Stomach smooth muscle (tissue), 2 donors: ENCODE results near the gene SLC16A9.
"Not testable (repeated sequence)": the region's sequence is repeated elsewhere in the genome, so short reads cannot be mapped to it uniquely, and the experiment has no call there.

Experiments used
- H3K27ac ChIP-seq: one replicate; pipeline ENCODE4 v1.7.0; 2013; ENCODE audit warnings: mild to moderate bottlenecking, low read length, inconsistent platforms
- H3K27me3 ChIP-seq, 2 donors: one replicate each; pipeline ENCODE4 v1.7.0; 2013; ENCODE audit warnings: low read length in 2 of 2; ENCODE audit not compliant: insufficient read depth in 2 of 2, control insufficient read depth in 1 of 2
- H3K36me3 ChIP-seq, 2 donors: one replicate each; pipeline ENCODE4 v1.7.0; 2013; ENCODE audit warnings: low read length in 2 of 2; ENCODE audit not compliant: control insufficient read depth in 2 of 2, insufficient read depth in 2 of 2
- H3K4me1 ChIP-seq: one replicate; pipeline ENCODE4 v1.7.0; 2013; ENCODE audit warnings: low read length; ENCODE audit not compliant: control insufficient read depth, insufficient read depth
- H3K4me3 ChIP-seq, 2 donors: one replicate each; pipeline ENCODE4 v1.7.0; 2013; ENCODE audit warnings: low read length in 2 of 2
- H3K9ac ChIP-seq, 2 donors: one replicate each; pipeline ENCODE4 v1.7.0; 2013; ENCODE audit warnings: low read length in 2 of 2, mild to moderate bottlenecking in 1 of 2
- H3K9me3 ChIP-seq, 2 donors: one replicate each; pipeline ENCODE4 v1.7.0; 2013; ENCODE audit warnings: low read length in 2 of 2; ENCODE audit not compliant: control insufficient read depth in 2 of 2
- donor health status: healthy.
- donor health status: Pancreatic carcinoma.

The SLC16A9 gene

DNA sequence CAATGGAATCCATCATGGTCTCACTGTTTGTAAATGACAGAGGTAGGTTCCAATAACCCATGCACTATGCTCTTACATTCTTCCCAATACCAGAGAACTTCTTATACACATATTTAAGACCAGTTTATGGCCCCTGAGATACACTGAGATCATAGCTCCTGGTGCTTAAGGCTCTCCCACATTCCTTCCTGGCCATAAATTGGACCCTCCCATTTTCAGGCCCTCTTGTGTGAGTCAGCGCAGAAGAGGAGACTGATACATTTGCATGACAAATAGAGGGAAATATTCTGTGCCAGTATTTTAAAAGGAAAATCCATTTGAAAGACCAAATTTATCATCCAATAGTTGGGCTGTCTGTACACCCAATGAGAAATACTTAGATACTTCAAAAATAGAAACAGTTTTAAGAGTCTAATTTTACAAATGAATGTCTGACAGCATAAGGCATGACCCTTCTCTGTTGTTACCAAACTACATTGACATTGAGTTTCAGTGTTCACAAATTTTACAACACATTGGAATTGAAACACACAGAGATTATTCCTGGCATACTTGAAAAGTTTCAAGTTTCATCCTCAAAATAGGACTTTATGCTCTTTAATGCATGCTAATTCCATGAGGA, 35.3 kb downstream of the SLC16A9 start:
- Histone ChIP-seq H3K4me3 (no peak overlapping the region), H3K27ac (no peak overlapping the region), H3K27me3 (no peaks in the 10 kb centered on the region), H3K36me3 (no peaks in the 10 kb centered on the region), H3K4me1 (no peaks in the 10 kb centered on the region), H3K9me3 (no peaks in the 10 kb centered on the region), H3K9ac (no peak overlapping the region)

DNA sequence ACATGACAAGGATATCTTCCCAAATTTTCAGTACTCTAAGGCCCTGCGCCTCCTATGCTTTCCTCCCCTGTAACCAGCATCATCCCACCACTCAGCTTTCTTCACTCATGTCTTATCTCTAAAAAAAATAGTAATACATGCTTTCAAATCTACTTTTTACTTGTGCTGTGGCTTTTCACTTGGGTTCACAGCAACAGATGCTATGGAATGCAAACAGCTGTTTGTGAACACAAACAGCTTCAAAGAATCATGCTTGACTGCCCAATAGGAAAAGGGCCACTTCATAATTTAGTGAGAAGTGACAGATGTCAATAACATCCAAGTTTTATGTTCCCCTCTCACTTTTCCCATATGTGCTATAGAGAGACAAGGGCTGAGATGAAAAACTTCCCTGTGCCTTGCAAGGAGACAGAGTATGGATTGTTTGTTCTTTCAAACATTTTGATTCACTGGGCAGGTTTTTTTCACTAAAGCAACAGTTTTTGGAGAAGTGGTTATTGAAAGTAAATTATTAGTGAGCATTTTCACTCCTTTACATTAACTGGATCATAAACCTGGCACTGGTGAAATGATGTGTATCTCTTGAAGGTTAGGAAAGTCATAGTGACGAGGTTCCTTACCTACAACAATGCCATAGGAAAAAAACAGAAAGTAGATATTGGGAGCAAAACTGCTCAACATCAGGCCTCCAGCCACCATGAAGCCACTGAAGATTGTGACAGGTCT, 37.3 kb downstream of the SLC16A9 start:
- H3K36me3 ChIP-seq, result no peaks in the 10 kb centered on the region
- no peak overlapping the region for H3K9ac ChIP-seq
- H3K27me3 ChIP-seq, result no peaks in the 10 kb centered on the region
- H3K27ac ChIP-seq, result no peak overlapping the region
- H3K4me1 ChIP-seq, result no peaks in the 10 kb centered on the region
- H3K4me3 ChIP-seq, result no peak overlapping the region
- no peaks in the 10 kb centered on the region for H3K9me3 ChIP-seq

DNA sequence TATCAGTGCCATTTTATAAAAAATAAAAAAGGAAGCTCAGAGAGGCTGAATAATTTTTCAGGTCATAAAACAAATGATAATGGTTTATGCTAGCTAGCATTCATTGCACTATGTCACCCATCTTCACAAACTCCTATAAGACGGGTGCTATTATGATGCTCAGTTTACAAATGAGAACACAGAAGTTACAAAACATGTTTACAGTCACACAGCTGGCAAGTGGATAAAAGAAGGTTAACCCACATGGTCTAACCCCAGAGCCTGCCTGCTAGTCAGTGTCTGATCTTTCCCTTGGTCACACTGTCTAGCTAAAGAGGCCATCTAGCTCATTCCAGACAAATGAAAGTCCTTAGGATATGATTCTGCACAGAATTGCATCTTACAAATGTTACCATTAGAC, 39.4 kb downstream of the SLC16A9 start:
- H3K27me3 ChIP-seq, result no peaks in the 10 kb centered on the region
- H3K27ac ChIP-seq, result no peak overlapping the region
- H3K36me3 ChIP-seq, result no peaks in the 10 kb centered on the region

DNA sequence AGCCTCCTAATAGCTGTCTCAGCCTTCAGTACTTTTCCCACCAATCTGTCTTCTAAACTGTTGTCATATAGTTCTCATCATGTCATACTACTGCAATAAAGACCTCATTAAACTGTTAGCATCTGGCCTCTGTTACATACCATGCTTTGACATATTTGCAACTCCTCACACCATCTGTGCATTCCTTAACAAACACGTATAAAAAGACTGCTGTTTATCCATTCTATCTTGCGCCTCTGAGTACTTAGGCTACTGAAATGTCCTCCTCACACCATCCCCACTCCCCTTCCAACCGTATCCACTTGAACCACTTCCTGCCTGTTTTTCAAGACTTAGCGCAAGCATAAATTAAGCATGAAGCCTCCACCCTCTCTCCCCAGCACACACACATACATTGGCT, 41.6 kb downstream of the SLC16A9 start:
- Histone ChIP-seq H3K9me3 (no peaks in the 10 kb centered on the region), H3K27ac (no peak overlapping the region), H3K27me3 (no peaks in the 10 kb centered on the region), H3K4me1 (no peaks in the 10 kb centered on the region), H3K36me3 (no peaks in the 10 kb centered on the region), H3K4me3 (no peak overlapping the region), H3K9ac (no peak overlapping the region)

More for the DNA sequence above, 39.4 kb downstream of the SLC16A9 start:
- H3K9ac ChIP-seq, result no peak overlapping the region
- no peak overlapping the region for H3K4me3 ChIP-seq
- H3K9me3 ChIP-seq, result no peaks in the 10 kb centered on the region
- H3K4me1 ChIP-seq, result no peaks in the 10 kb centered on the region

DNA sequence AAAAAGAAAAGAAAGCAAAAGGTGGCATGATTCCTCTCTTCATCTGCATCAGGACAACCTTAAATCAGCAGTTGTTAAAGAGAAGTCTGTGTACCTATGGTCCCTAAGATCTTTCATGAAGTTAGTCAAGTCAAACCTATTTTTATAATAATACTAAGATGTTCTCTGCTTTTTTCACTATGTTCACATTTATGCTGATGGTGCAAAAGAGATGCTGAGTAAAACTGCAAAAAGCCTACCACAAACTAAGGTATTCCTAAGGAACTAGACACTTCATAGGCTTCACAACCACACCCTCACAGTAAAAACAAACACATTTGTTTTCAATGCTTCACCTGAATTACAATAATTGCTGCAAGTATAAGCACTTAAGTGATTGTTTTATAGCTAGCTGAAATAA, 43.3 kb downstream of the SLC16A9 start:
- no peaks in the 10 kb centered on the region for H3K27me3 ChIP-seq
- no peaks in the 10 kb centered on the region for H3K9me3 ChIP-seq
- H3K27ac ChIP-seq, result no peak overlapping the region
- H3K9ac ChIP-seq, result no peak overlapping the region
- no peaks in the 10 kb centered on the region for H3K4me1 ChIP-seq
- no peak overlapping the region for H3K4me3 ChIP-seq
- no peaks in the 10 kb centered on the region for H3K36me3 ChIP-seq

DNA sequence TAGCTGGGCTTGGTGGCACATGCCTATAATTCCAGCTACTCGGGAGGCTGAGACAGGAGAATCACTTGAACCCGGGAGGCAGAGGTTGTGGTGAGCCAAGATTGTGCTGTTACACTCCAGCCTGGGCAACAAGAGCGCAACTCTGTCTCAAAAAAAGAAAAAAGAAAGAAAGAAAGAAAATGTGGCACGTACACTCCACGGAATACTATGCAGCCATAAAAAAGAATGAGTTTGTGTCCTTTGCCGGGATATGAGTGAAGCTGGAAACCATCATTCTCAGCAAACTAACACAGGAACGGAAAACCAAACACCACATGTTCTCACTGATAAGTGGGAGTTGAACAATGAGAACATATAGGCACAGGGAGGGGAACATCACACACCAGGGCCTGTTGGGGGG, 46.4 kb downstream of the SLC16A9 start:
- not testable (repeated sequence) for H3K9ac ChIP-seq, H3K4me1 ChIP-seq, H3K4me3 ChIP-seq, H3K27me3 ChIP-seq, H3K9me3 ChIP-seq, H3K36me3 ChIP-seq, H3K27ac ChIP-seq

DNA sequence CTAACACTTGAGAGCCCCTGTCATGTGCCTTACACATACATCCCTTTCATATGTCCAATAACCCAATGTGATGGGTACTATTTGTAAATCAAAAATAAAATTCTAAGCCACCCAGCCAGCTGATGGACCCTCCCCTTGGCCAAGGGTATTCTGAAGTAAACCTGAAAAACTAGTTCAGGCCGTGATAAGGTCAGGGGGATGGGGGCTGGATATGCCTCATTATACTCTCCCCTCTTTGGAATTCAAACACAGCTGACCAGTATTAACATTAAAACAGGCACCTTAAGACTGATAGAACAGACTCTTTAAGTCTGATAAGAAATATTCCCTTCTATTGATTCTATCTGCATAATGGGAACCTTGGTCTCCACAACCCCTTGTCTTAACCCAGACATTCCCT, 51.9 kb downstream of the SLC16A9 start:
- no peaks in the 10 kb centered on the region for H3K27me3 ChIP-seq
- no peaks in the 10 kb centered on the region for H3K36me3 ChIP-seq
- H3K9me3 ChIP-seq, result no peaks in the 10 kb centered on the region
- no peaks in the 10 kb centered on the region for H3K4me1 ChIP-seq
- H3K4me3 ChIP-seq, result no peak overlapping the region
- H3K27ac ChIP-seq, result no peak overlapping the region
- H3K9ac ChIP-seq, result no peak overlapping the region

DNA sequence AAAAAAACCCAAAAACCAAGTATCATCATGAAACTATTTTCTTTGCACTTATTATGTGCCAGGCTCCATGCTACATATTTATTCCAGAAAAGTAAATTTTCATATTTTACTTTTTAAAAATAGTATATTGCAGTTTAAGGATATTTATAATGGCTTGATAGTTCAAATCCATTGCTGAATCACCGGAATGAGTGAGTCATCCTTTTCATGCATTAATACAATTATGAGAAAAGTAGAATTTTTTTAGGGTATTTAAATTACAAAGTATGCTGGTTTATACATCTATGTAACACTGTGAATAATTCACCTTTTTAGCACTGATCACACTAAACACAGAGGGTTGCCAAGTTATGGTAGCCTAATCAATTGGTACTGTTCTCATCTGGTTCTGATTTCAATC, 54.3 kb downstream of the SLC16A9 start:
- Histone ChIP-seq H3K9ac (no peak overlapping the region), H3K27me3 (no peaks in the 10 kb centered on the region), H3K4me3 (no peak overlapping the region), H3K36me3 (no peaks in the 10 kb centered on the region), H3K27ac (no peak overlapping the region), H3K4me1 (no peaks in the 10 kb centered on the region), H3K9me3 (no peaks in the 10 kb centered on the region)

DNA sequence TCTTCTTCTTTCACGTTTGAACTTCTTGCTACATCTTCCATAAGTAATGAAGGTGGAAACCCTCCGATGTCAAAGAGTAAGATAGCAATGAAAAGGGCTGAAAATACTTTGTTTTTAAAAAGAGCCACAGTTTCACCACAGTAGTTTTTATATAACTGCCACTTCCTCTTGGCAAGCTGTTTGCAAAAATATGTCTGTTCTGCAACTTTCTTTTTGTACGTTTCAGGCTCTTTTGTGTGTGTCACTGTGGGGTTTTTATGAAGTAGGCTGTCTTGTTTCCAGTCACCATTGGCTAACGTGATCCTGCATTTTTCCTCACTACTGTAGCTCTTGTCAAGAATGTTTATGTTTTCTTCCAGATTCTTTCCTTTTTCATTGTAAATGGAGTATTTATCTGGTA, 55.6 kb downstream of the SLC16A9 start:
- no peak overlapping the region for H3K27ac ChIP-seq
- no peaks in the 10 kb centered on the region for H3K36me3 ChIP-seq
- no peaks in the 10 kb centered on the region for H3K27me3 ChIP-seq
- no peaks in the 10 kb centered on the region for H3K9me3 ChIP-seq
- no peak overlapping the region for H3K4me3 ChIP-seq
- H3K4me1 ChIP-seq, result no peaks in the 10 kb centered on the region
- H3K9ac ChIP-seq, result no peak overlapping the region

DNA sequence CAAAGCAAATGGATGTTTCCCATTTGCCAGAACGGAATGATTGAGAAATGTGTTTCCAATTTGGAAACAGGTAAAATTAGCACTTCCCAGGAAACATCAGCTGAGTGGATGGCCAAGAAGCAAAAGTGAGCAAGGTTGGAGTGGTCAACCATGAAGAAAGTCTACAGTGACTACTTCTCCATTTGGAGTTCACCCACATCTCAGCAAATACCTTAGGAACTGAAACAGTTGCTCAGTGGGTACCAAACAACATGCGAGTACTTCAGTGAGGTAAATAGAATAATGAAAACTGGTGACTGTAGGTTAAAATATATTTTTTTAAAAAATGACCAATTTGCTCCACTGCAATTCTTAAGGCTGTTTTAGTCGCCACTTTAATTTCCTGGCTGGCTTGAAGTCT, 57.7 kb downstream of the SLC16A9 start:
- H3K9ac ChIP-seq, result no peak overlapping the region

DNA sequence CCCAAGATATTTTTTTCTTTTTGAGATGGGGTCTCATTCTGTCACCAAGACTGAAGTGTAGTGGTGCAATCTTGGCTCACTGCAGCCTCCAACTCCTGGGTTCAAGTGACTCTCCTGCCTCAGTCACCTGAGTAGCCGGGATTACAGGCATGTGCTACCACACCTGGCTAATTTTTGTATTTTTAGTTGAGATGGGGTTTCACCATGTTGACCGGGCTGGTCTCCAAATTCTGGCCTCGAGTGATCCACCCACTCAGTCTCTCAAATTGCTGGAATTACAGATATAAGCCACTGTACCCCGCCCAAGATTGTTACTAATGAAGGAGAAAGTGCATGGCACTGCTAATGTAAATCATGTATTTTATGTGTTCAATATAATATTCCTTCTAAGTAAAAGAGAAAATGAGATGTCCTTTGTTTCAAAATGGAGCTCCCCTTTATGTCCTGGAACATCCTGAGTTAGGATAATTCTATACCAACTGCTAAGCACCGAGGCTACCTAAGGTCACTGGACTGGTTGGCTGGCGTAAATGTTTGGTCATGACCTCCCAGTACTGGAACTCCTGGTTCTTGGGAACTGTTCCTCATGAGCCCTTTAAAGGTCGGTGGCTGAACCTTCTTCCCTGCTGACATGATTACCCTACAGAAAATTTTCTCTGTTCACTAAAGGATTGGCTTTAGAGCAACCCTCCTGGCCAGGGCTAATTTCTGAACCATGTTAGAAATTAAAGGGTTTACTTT, 59.9 kb downstream of the SLC16A9 start:
- no peak overlapping the region for H3K4me3 ChIP-seq
- H3K27me3 ChIP-seq, result no peaks in the 10 kb centered on the region
- H3K9me3 ChIP-seq, result no peaks in the 10 kb centered on the region
- H3K27ac ChIP-seq, result no peak overlapping the region
- H3K9ac ChIP-seq, result no peak overlapping the region
- H3K36me3 ChIP-seq, result no peaks in the 10 kb centered on the region
- no peaks in the 10 kb centered on the region for H3K4me1 ChIP-seq

More for the DNA sequence above, 57.7 kb downstream of the SLC16A9 start:
- no peak overlapping the region for H3K27ac ChIP-seq
- no peaks in the 10 kb centered on the region for H3K4me1 ChIP-seq
- no peak overlapping the region for H3K4me3 ChIP-seq
- no peaks in the 10 kb centered on the region for H3K27me3 ChIP-seq
- no peaks in the 10 kb centered on the region for H3K36me3 ChIP-seq
- no peaks in the 10 kb centered on the region for H3K9me3 ChIP-seq
